ENCODE results near the gene EFNA5.

Gene EFNA5

GRCh38 chr5:107652839-107653607 is 17.7 kb downstream of the EFNA5 start:
- no peak for DNase-seq (ENCODE audit: extremely low read depth, insufficient read length)
- H3K4me3 ChIP-seq (replicated peaks; ENCODE audit: low read depth, low read length): no peak overlapping the region
- H3K27me3 ChIP-seq (replicated peaks; ENCODE audit: control insufficient read depth, insufficient read depth, low read length): no peaks in the 10 kb centered on the region
- H3K36me3 ChIP-seq (ENCODE audit: control insufficient read depth, insufficient read depth, low read length): no peaks in the 10 kb centered on the region
- TF ChIP-seq CTCF (IDR thresholded peaks at IDR 0.05; ENCODE audit: insufficient read depth, low read length, poor library complexity, severe bottlenecking): no peak

DNA sequence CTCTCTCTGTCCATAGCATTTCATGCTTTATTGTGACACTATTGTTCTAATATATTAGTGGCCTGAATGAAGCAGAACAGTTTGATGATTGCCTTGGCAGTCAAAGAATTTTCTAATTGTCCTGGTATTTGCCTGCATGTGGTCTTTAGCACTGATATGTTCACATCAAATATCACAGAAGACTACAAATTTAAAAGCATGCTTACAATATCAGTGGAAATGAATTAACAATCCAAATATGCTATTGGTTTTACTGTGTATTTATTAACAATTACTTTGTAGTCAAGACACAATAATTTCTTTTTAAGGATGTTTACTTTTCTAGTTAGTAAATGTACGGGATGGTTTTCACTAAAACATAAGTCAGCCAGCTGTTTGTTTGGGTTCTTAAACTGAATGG is 18.3 kb downstream of the EFNA5 start:
- H3K27me3 ChIP-seq (replicated peaks; ENCODE audit: control insufficient read depth, insufficient read depth, low read length): no peaks in the 10 kb centered on the region
- TF ChIP-seq CTCF (IDR thresholded peaks at IDR 0.05; ENCODE audit: insufficient read depth, low read length, poor library complexity, severe bottlenecking): no peak
- H3K36me3 ChIP-seq (ENCODE audit: control insufficient read depth, insufficient read depth, low read length): no peaks in the 10 kb centered on the region
- DNase-seq (ENCODE audit: extremely low read depth, insufficient read length): no peak
- H3K4me3 ChIP-seq (replicated peaks; ENCODE audit: low read depth, low read length): no peak overlapping the region

DNA sequence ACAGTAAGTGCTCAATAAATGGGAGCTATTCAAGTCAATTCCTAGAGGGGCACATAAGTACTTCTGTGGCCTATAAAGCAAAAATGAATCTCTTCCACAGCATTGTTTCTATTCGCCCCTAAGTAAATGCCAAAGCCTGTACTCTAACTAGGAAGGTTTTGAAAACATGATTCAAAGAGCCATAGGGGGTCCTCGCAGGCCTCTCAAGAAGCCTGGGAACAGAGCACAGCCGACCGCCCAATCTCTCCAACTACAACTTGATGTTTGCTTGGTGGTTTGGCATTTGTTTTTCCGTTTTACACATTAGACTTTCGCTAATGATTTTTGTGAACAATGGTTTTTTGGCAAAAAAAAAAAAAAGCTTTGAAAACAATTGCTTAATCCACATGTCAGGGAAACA is 19.4 kb downstream of the EFNA5 start:
- Histone ChIP-seq H3K27me3 (replicated peaks; ENCODE audit: control insufficient read depth, insufficient read depth, low read length) (no peaks in the 10 kb centered on the region), H3K4me3 (replicated peaks; ENCODE audit: low read depth, low read length) (no peak overlapping the region), H3K36me3 (ENCODE audit: control insufficient read depth, insufficient read depth, low read length) (no peaks in the 10 kb centered on the region)
- no peak for DNase-seq (ENCODE audit: extremely low read depth, insufficient read length)
- TF ChIP-seq CTCF (IDR thresholded peaks at IDR 0.05; ENCODE audit: insufficient read depth, low read length, poor library complexity, severe bottlenecking): no peak

DNA sequence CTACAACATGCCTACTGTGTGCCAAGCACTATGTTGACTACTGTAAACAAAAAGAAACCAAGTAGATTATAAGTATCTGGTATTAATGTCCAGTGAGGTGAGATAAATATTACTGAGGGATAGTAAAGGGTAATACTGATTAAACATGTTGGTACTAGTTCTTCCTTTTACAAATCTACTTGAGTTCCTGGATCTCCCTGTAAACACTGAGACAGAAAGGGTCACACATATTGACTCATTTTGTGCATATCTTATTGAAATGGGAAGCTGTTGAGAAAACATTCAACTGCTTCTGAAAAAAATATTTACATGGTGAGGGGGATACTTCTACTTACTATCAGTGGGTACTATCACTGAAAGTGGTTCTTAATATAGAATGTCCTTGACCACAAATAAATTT is 24.3 kb downstream of the EFNA5 start:
- TF ChIP-seq CTCF (IDR thresholded peaks at IDR 0.05; ENCODE audit: insufficient read depth, low read length, poor library complexity, severe bottlenecking): no peak

DNA sequence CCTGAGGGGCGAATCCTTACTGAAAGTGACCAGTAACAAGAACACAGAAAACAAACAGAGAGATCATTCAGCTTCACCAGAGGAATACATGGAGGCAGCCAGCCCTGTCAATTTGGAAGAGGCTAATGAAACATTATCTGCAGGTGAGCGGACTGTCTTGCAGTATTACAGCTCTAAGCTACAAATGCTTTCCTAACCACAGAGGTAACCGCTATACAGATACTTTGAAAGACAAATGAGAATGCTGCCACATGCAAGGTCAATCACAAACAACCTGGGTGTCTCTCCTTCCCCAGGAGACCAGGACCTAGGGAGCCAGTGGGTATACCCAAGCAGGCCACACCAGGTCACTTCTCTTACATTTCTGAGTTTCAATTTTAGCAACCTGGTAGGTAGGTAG is 30.2 kb downstream of the EFNA5 start:
- no peak for TF ChIP-seq CTCF (IDR thresholded peaks at IDR 0.05; ENCODE audit: insufficient read depth, low read length, poor library complexity, severe bottlenecking)

More for the DNA sequence above, 24.3 kb downstream of the EFNA5 start:
- H3K36me3 ChIP-seq (ENCODE audit: control insufficient read depth, insufficient read depth, low read length): no peaks in the 10 kb centered on the region
- H3K27me3 ChIP-seq (replicated peaks; ENCODE audit: control insufficient read depth, insufficient read depth, low read length): no peaks in the 10 kb centered on the region
- no peak overlapping the region for H3K4me3 ChIP-seq (replicated peaks; ENCODE audit: low read depth, low read length)
- DNase-seq (ENCODE audit: extremely low read depth, insufficient read length): no peak

DNA sequence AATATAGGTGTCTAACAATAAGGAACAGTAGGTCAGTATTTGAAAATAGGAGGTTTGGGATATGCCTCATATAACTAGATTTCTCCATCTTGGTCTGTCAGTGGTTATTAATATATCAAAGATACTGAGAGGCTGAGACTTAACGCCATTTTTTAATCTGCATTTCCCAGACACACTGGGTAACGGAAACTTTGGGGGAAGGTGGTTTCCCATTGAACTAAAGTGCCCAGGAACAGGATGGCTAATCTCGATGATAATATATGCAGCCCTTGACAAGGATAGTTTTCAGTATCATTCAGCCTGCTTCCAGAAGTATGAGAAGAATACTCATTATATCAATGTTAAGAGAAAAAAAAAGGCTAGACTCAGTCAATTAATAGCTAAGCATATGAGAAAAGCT is 30.7 kb downstream of the EFNA5 start:
- TF ChIP-seq CTCF (IDR thresholded peaks at IDR 0.05; ENCODE audit: insufficient read depth, low read length, poor library complexity, severe bottlenecking): no peak
- no peaks in the 10 kb centered on the region for H3K36me3 ChIP-seq (ENCODE audit: control insufficient read depth, insufficient read depth, low read length)
- no peak for DNase-seq (ENCODE audit: extremely low read depth, insufficient read length)
- H3K4me3 ChIP-seq (replicated peaks; ENCODE audit: low read depth, low read length): no peak overlapping the region
- no peaks in the 10 kb centered on the region for H3K27me3 ChIP-seq (replicated peaks; ENCODE audit: control insufficient read depth, insufficient read depth, low read length)

More for the DNA sequence above, 30.2 kb downstream of the EFNA5 start:
- DNase-seq (ENCODE audit: extremely low read depth, insufficient read length): no peak
- H3K27me3 ChIP-seq (replicated peaks; ENCODE audit: control insufficient read depth, insufficient read depth, low read length): no peaks in the 10 kb centered on the region
- H3K36me3 ChIP-seq (ENCODE audit: control insufficient read depth, insufficient read depth, low read length): no peaks in the 10 kb centered on the region
- no peak overlapping the region for H3K4me3 ChIP-seq (replicated peaks; ENCODE audit: low read depth, low read length)

All from GM06990 (cell line).